ENCODE measurements around the gene SHROOM3. TPM values are rescaled to one million over a fixed set of nuclear protein-coding genes. Genes with fewer than 3 reads are reported as not detected.

Gene SHROOM3
- total RNA-seq, 1 donor from 2014 or later, result 45.1 TPM

- TF ChIP-seq, protein P1, sequence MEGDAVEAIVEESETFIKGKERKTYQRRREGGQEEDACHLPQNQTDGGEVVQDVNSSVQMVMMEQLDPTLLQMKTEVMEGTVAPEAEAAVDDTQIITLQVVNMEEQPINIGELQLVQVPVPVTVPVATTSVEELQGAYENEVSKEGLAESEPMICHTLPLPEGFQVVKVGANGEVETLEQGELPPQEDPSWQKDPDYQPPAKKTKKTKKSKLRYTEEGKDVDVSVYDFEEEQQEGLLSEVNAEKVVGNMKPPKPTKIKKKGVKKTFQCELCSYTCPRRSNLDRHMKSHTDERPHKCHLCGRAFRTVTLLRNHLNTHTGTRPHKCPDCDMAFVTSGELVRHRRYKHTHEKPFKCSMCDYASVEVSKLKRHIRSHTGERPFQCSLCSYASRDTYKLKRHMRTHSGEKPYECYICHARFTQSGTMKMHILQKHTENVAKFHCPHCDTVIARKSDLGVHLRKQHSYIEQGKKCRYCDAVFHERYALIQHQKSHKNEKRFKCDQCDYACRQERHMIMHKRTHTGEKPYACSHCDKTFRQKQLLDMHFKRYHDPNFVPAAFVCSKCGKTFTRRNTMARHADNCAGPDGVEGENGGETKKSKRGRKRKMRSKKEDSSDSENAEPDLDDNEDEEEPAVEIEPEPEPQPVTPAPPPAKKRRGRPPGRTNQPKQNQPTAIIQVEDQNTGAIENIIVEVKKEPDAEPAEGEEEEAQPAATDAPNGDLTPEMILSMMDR (IDR thresholded peaks at IDR 0.05; ENCODE audit: insufficient read depth, low read length, poor library complexity, severe bottlenecking), result no peak
- Histone ChIP-seq H3K4me3 (ENCODE audit: low read depth, low read length) (no peak overlapping the region), H3K36me3 (ENCODE audit: control insufficient read depth, insufficient read depth, low read length) (no peaks in the 10 kb centered on the region), H3K27me3 (ENCODE audit: control insufficient read depth, insufficient read depth, low read length) (no peaks in the 10 kb centered on the region)
- no peak for DNase-seq (ENCODE audit: low read depth)
These were observed 49.6 kb downstream of the SHROOM3 start for GRCh38 chr4:76484654-76485053.

- DNase-seq (ENCODE audit: low read depth), result peak; percentile 0
- Histone ChIP-seq H3K4me3 (ENCODE audit: low read depth, low read length) (no peak overlapping the region), H3K27me3 (ENCODE audit: control insufficient read depth, insufficient read depth, low read length) (no peaks in the 10 kb centered on the region), H3K36me3 (ENCODE audit: control insufficient read depth, insufficient read depth, low read length) (no peaks in the 10 kb centered on the region)
- TF ChIP-seq, protein P1 (IDR thresholded peaks at IDR 0.05; ENCODE audit: insufficient read depth, low read length, poor library complexity, severe bottlenecking), result no peak
These were observed 50.4 kb downstream of the SHROOM3 start for GRCh38 chr4:76485450-76485849.

GRCh38 chr4:76486588-76487276 lies 51.7 kb downstream of the SHROOM3 start:
- TF ChIP-seq, protein P1 (IDR thresholded peaks at IDR 0.05; ENCODE audit: insufficient read depth, low read length, poor library complexity, severe bottlenecking), result no peak
- DNase-seq (ENCODE audit: low read depth), result no peak
- Histone ChIP-seq H3K36me3 (ENCODE audit: control insufficient read depth, insufficient read depth, low read length) (no peaks in the 10 kb centered on the region), H3K4me3 (ENCODE audit: low read depth, low read length) (no peak overlapping the region), H3K27me3 (ENCODE audit: control insufficient read depth, insufficient read depth, low read length) (no peaks in the 10 kb centered on the region)

- Histone ChIP-seq H3K27me3 (ENCODE audit: control insufficient read depth, insufficient read depth, low read length) (no peaks in the 10 kb centered on the region), H3K4me3 (ENCODE audit: low read depth, low read length) (no peak overlapping the region), H3K36me3 (ENCODE audit: control insufficient read depth, insufficient read depth, low read length) (no peaks in the 10 kb centered on the region)
- no peak for DNase-seq (ENCODE audit: low read depth)
- TF ChIP-seq, protein P1 (IDR thresholded peaks at IDR 0.05; ENCODE audit: insufficient read depth, low read length, poor library complexity, severe bottlenecking), result no peak
These were observed 52.6 kb downstream of the SHROOM3 start for GRCh38 chr4:76487621-76488020.

GRCh38 chr4:76488455-76488854 lies 53.4 kb downstream of the SHROOM3 start:
- TF ChIP-seq, protein P1 (IDR thresholded peaks at IDR 0.05; ENCODE audit: insufficient read depth, low read length, poor library complexity, severe bottlenecking), result no peak
- DNase-seq (ENCODE audit: low read depth), result no peak
- Histone ChIP-seq H3K27me3 (ENCODE audit: control insufficient read depth, insufficient read depth, low read length) (no peaks in the 10 kb centered on the region), H3K36me3 (ENCODE audit: control insufficient read depth, insufficient read depth, low read length) (no peaks in the 10 kb centered on the region), H3K4me3 (ENCODE audit: low read depth, low read length) (no peak overlapping the region)

Measured in kidney epithelial cell (primary cell).